ENCODE results near the gene CD200.

DNA sequence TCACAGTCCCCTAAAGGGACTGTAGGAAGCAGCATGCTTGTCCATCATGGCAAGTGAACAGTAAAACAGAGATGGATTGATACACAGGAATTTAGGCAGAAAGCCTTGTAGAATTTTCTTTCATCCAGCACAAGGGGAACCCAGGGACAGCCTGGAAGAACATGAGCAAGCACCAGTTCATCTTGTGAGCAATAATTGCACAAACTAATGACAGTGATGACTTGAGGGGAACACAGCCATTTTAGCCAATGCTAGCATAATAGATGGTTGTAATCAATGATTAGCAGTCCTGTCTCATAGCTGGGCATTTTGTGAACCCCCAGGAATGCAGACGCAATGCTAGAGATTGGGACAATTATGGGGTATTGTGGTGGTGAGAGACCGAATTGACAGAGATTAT, 6.7 kb downstream of the CD200 start:
- TF ChIP-seq, protein P1, sequence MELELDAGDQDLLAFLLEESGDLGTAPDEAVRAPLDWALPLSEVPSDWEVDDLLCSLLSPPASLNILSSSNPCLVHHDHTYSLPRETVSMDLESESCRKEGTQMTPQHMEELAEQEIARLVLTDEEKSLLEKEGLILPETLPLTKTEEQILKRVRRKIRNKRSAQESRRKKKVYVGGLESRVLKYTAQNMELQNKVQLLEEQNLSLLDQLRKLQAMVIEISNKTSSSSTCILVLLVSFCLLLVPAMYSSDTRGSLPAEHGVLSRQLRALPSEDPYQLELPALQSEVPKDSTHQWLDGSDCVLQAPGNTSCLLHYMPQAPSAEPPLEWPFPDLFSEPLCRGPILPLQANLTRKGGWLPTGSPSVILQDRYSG (tag; conservative IDR thresholded peaks at IDR 0.05; ENCODE audit: low read depth) = no peak
- TF ChIP-seq GATA2 (CRISPR knock-in tag; IDR thresholded peaks at IDR 0.05) (no peak), ARNT (IDR thresholded peaks at IDR 0.05) (no peak), STAT5B (CRISPR knock-in tag; IDR thresholded peaks at IDR 0.05) (no peak), ZNF232 (CRISPR knock-in tag; IDR thresholded peaks at IDR 0.05) (no peak), ZNF263 (CRISPR knock-in tag; IDR thresholded peaks at IDR 0.05; ENCODE audit: borderline replicate concordance) (no peak), SMARCA4 (IDR thresholded peaks at IDR 0.05) (no peak), RNF2 (IDR thresholded peaks at IDR 0.05) (no peak), HCFC1 (IDR thresholded peaks at IDR 0.05; ENCODE audit: low read depth, low read length) (no peak)
- TF ChIP-seq, protein P2, sequence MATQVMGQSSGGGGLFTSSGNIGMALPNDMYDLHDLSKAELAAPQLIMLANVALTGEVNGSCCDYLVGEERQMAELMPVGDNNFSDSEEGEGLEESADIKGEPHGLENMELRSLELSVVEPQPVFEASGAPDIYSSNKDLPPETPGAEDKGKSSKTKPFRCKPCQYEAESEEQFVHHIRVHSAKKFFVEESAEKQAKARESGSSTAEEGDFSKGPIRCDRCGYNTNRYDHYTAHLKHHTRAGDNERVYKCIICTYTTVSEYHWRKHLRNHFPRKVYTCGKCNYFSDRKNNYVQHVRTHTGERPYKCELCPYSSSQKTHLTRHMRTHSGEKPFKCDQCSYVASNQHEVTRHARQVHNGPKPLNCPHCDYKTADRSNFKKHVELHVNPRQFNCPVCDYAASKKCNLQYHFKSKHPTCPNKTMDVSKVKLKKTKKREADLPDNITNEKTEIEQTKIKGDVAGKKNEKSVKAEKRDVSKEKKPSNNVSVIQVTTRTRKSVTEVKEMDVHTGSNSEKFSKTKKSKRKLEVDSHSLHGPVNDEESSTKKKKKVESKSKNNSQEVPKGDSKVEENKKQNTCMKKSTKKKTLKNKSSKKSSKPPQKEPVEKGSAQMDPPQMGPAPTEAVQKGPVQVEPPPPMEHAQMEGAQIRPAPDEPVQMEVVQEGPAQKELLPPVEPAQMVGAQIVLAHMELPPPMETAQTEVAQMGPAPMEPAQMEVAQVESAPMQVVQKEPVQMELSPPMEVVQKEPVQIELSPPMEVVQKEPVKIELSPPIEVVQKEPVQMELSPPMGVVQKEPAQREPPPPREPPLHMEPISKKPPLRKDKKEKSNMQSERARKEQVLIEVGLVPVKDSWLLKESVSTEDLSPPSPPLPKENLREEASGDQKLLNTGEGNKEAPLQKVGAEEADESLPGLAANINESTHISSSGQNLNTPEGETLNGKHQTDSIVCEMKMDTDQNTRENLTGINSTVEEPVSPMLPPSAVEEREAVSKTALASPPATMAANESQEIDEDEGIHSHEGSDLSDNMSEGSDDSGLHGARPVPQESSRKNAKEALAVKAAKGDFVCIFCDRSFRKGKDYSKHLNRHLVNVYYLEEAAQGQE (IDR thresholded peaks at IDR 0.05; ENCODE audit: borderline replicate concordance) = no peak
- TF ChIP-seq, protein P2 (CRISPR knock-in tag; IDR thresholded peaks at IDR 0.05; ENCODE audit: low read depth) = no peak
- TF ChIP-seq, protein P3, sequence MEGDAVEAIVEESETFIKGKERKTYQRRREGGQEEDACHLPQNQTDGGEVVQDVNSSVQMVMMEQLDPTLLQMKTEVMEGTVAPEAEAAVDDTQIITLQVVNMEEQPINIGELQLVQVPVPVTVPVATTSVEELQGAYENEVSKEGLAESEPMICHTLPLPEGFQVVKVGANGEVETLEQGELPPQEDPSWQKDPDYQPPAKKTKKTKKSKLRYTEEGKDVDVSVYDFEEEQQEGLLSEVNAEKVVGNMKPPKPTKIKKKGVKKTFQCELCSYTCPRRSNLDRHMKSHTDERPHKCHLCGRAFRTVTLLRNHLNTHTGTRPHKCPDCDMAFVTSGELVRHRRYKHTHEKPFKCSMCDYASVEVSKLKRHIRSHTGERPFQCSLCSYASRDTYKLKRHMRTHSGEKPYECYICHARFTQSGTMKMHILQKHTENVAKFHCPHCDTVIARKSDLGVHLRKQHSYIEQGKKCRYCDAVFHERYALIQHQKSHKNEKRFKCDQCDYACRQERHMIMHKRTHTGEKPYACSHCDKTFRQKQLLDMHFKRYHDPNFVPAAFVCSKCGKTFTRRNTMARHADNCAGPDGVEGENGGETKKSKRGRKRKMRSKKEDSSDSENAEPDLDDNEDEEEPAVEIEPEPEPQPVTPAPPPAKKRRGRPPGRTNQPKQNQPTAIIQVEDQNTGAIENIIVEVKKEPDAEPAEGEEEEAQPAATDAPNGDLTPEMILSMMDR (IDR thresholded peaks at IDR 0.05 in 2 of 3, conservative IDR thresholded peaks at IDR 0.05 in 1 of 3; ENCODE audit: insufficient read depth in 2 of 3, low read depth in 1 of 3, low read length in 3 of 3) = no peak
- TF ChIP-seq, protein P4, sequence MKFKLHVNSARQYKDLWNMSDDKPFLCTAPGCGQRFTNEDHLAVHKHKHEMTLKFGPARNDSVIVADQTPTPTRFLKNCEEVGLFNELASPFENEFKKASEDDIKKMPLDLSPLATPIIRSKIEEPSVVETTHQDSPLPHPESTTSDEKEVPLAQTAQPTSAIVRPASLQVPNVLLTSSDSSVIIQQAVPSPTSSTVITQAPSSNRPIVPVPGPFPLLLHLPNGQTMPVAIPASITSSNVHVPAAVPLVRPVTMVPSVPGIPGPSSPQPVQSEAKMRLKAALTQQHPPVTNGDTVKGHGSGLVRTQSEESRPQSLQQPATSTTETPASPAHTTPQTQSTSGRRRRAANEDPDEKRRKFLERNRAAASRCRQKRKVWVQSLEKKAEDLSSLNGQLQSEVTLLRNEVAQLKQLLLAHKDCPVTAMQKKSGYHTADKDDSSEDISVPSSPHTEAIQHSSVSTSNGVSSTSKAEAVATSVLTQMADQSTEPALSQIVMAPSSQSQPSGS (CRISPR knock-in tag; IDR thresholded peaks at IDR 0.05) = no peak

Data from K562 (cell line).